ENCODE results near the gene CKS2.
"Not testable (repeated sequence)": the region's sequence is repeated elsewhere in the genome, so short reads cannot be mapped to it uniquely, and the experiment has no call there.

The CKS2 gene

GRCh38 chr9:89311346-89312221, 589 bp downstream of the CKS2 start:
- DNase-seq (ENCODE audit: low read depth): peak; percentile 21

GRCh38 chr9:89312222-89312571, 1.2 kb downstream of the CKS2 start:
- no peak for DNase-seq (ENCODE audit: low read depth)

- DNase-seq (ENCODE audit: low read depth): no peak
Measured at GRCh38 chr9:89313842-89314241, 2.8 kb downstream of the CKS2 start.

- no peak for DNase-seq (ENCODE audit: low read depth)
Measured at GRCh38 chr9:89314955-89315354, 4.0 kb downstream of the CKS2 start.

- DNase-seq (ENCODE audit: low read depth): no peak
Measured at GRCh38 chr9:89315482-89315881, 4.5 kb downstream of the CKS2 start.

- DNase-seq (ENCODE audit: low read depth): no peak
Measured at GRCh38 chr9:89317282-89317681, 6.3 kb downstream of the CKS2 start.

GRCh38 chr9:89318123-89319014, 7.4 kb downstream of the CKS2 start, which contains the start of gene SECISBP2:
TSS of gene SECISBP2 (plus strand) at chr9:89318500. CDS start at chr9:89318577, 77 bp downstream.
- peak; percentile 95 for DNase-seq (ENCODE audit: low read depth)

GRCh38 chr9:89319015-89319905, 8.3 kb downstream of the CKS2 start:
- no peak for DNase-seq (ENCODE audit: low read depth)

- no peak for DNase-seq (ENCODE audit: low read depth)
Measured at GRCh38 chr9:89323390-89323789, 12.4 kb downstream of the CKS2 start.

GRCh38 chr9:89325733-89326132, 14.7 kb downstream of the CKS2 start:
- no peak for DNase-seq (ENCODE audit: low read depth)

GRCh38 chr9:89328064-89328463, 17.1 kb downstream of the CKS2 start:
- DNase-seq (ENCODE audit: low read depth): no peak

GRCh38 chr9:89329917-89330316, 18.9 kb downstream of the CKS2 start:
- DNase-seq (ENCODE audit: low read depth): no peak

- DNase-seq (ENCODE audit: low read depth): no peak
Measured at GRCh38 chr9:89330513-89330912, 19.5 kb downstream of the CKS2 start.

GRCh38 chr9:89339807-89340206, 28.8 kb downstream of the CKS2 start:
- no peak for DNase-seq (ENCODE audit: low read depth)

- no peak for DNase-seq (ENCODE audit: low read depth)
Measured at GRCh38 chr9:89340332-89340731, 29.3 kb downstream of the CKS2 start.

GRCh38 chr9:89342213-89342612, 31.2 kb downstream of the CKS2 start:
- no peak for DNase-seq (ENCODE audit: low read depth)

GRCh38 chr9:89342948-89343347, 32.0 kb downstream of the CKS2 start:
- DNase-seq (ENCODE audit: low read depth): no peak

- DNase-seq (ENCODE audit: low read depth): not testable (repeated sequence)
Measured at GRCh38 chr9:89343812-89344211, 32.8 kb downstream of the CKS2 start.

GRCh38 chr9:89345476-89345875, 34.5 kb downstream of the CKS2 start:
- DNase-seq (ENCODE audit: low read depth): no peak

- DNase-seq (ENCODE audit: low read depth): no peak
Measured at GRCh38 chr9:89346696-89347095, 35.7 kb downstream of the CKS2 start.

GRCh38 chr9:89347651-89348050, 36.7 kb downstream of the CKS2 start:
- DNase-seq (ENCODE audit: low read depth): no peak

- no peak for DNase-seq (ENCODE audit: low read depth)
Measured at GRCh38 chr9:89349607-89350006, 38.6 kb downstream of the CKS2 start.

All from stimulated activated CD8-positive, alpha-beta memory T cell treated with anti-CD3 and anti-CD28 coated beads, Interleukin-12 subunit alpha, Interleukin-12 subunit beta, amount 100 ng/mL, for 4 hours (primary cell).